Mesenchymal stem cell (in vitro differentiated cells and primary cell): ENCODE results near the gene KDM5C.

Source experiments
- DNase-seq: peaks from one replicate; pipeline ENCODE4 v3.0.0-alpha.2; 2013
- H2AFZ ChIP-seq: one replicate; pipeline ENCODE4 v1.6.1; 2013; ENCODE audit warnings: low read depth, mild to moderate bottlenecking, control low read depth, inconsistent platforms, low read length, moderate library complexity
- H2AK5ac ChIP-seq: 2 replicates; pipeline ENCODE4 v1.6.1; 2013; ENCODE audit warnings: low read length, moderate library complexity, mild to moderate bottlenecking, inconsistent platforms; ENCODE audit not compliant: severe bottlenecking
- H2BK120ac ChIP-seq: one replicate; pipeline ENCODE4 v1.6.1; 2013; ENCODE audit warnings: low read depth, mild to moderate bottlenecking, inconsistent platforms, low read length, moderate library complexity
- H2BK12ac ChIP-seq, 2 experiments: one replicate each; pipeline ENCODE4 v1.6.1; 2013; ENCODE audit warnings: inconsistent platforms in 2 of 2, low read length in 2 of 2, mild to moderate bottlenecking in 2 of 2, moderate library complexity in 2 of 2, control low read depth in 1 of 2
- H2BK15ac ChIP-seq: one replicate; pipeline ENCODE4 v1.6.1; 2013; ENCODE audit warnings: mild to moderate bottlenecking, low read depth, inconsistent platforms; ENCODE audit not compliant: poor library complexity, severe bottlenecking
- H2BK5ac ChIP-seq: 2 replicates; pipeline ENCODE4 v1.6.1; 2013; ENCODE audit warnings: low read depth, mild to moderate bottlenecking, low read length, control low read depth, inconsistent platforms; ENCODE audit not compliant: poor library complexity, severe bottlenecking
- H3K14ac ChIP-seq, 2 experiments: one replicate each; pipeline ENCODE4 v1.6.1; 2013; ENCODE audit warnings: inconsistent platforms in 2 of 2, low read length in 2 of 2, control low read depth in 1 of 2, mild to moderate bottlenecking in 1 of 2, moderate library complexity in 1 of 2
- H3K18ac ChIP-seq, 2 experiments: one replicate each; pipeline ENCODE4 v1.6.1; 2013; ENCODE audit warnings: inconsistent platforms in 2 of 2, low read length in 2 of 2, control low read depth in 1 of 2, low read depth in 1 of 2, mild to moderate bottlenecking in 1 of 2
- H3K23ac ChIP-seq, 2 experiments: one replicate each; pipeline ENCODE4 v1.6.1; 2013; ENCODE audit warnings: inconsistent platforms in 2 of 2, low read length in 2 of 2, mild to moderate bottlenecking in 2 of 2, moderate library complexity in 2 of 2, control low read depth in 1 of 2
- H3K27ac ChIP-seq: 2 replicates; pipeline ENCODE4 v1.5.1; 2013; ENCODE audit warnings: mild to moderate bottlenecking, moderate library complexity, low read length, control low read depth, inconsistent platforms; ENCODE audit not compliant: poor library complexity, severe bottlenecking
- H3K27me3 ChIP-seq, 2 experiments: 2 replicates each; pipeline versions ENCODE4 v1.6.1 to v1.7.0; 2013; ENCODE audit warnings: low read length in 2 of 2, mild to moderate bottlenecking in 2 of 2, moderate library complexity in 2 of 2, control low read depth in 1 of 2, inconsistent platforms in 1 of 2; ENCODE audit not compliant: control insufficient read depth in 1 of 2, insufficient read depth in 1 of 2
- H3K36me3 ChIP-seq, 2 experiments: 2 replicates each; pipeline versions ENCODE4 v1.6.1 to v1.7.0; 2013; ENCODE audit warnings: low read length in 2 of 2, control low read depth in 1 of 2, inconsistent platforms in 1 of 2, low read depth in 1 of 2, mild to moderate bottlenecking in 1 of 2; ENCODE audit not compliant: insufficient read depth in 2 of 2, control insufficient read depth in 1 of 2
- H3K4ac ChIP-seq, 2 experiments: one replicate each; pipeline ENCODE4 v1.6.1; 2013; ENCODE audit warnings: inconsistent platforms in 2 of 2, low read length in 2 of 2, mild to moderate bottlenecking in 2 of 2, moderate library complexity in 2 of 2, control low read depth in 1 of 2, low read depth in 1 of 2
- H3K4me1 ChIP-seq: 2 replicates; pipeline ENCODE4 v1.6.1; 2013; ENCODE audit warnings: low read depth, low read length, control low read depth; ENCODE audit not compliant: control insufficient read depth, insufficient read depth
- H3K4me2 ChIP-seq: 2 replicates; pipeline ENCODE4 v1.6.1; 2013; ENCODE audit warnings: low read length, mild to moderate bottlenecking, inconsistent platforms; ENCODE audit not compliant: poor library complexity, severe bottlenecking
- H3K4me3 ChIP-seq, 2 experiments: 2 replicates each; pipeline versions ENCODE4 v1.5.1 to v1.7.0; 2013; ENCODE audit warnings: low read length in 2 of 2, mild to moderate bottlenecking in 2 of 2, control low read depth in 1 of 2, low read depth in 1 of 2; ENCODE audit not compliant: insufficient read depth in 1 of 2
- H3K79me1 ChIP-seq: replicated peaks from 2 replicates; pipeline ENCODE4 v1.6.1; 2013; ENCODE audit warnings: mild to moderate bottlenecking, control low read depth, low read length, inconsistent platforms; ENCODE audit not compliant: poor library complexity, severe bottlenecking
- H3K9ac ChIP-seq: 2 replicates; pipeline ENCODE4 v1.7.0; 2013; ENCODE audit warnings: mild to moderate bottlenecking, low read length, moderate library complexity
- H3K9me3 ChIP-seq: 2 replicates; pipeline ENCODE4 v1.7.0; 2013; ENCODE audit warnings: mild to moderate bottlenecking, low read length; ENCODE audit not compliant: control insufficient read depth
- H4K8ac ChIP-seq: one replicate; pipeline ENCODE4 v1.6.1; 2013; ENCODE audit warnings: inconsistent platforms, mild to moderate bottlenecking, low read length, moderate library complexity
- H4K91ac ChIP-seq: one replicate; pipeline ENCODE4 v1.6.1; 2013; ENCODE audit warnings: mild to moderate bottlenecking, low read length, inconsistent platforms
- WGBS: methylation state at CpG from one replicate; pipeline ENCODE4 v1.1.7; 2013; ENCODE audit warnings: mixed read lengths; 5-methylcytosine and 5-hydroxymethylcytosine counted together

KDM5C gene

GRCh38 chrX:53257166-53257565 is 32.2 kb upstream of the KDM5C start:
- Histone ChIP-seq H3K4me1 (peaks cover 16% of the 10 kb centered on the region), H4K91ac (no peak overlapping the region), H3K14ac (peak overlapping the region in 1 of 2 experiments; percentile 7), H3K23ac (no peak overlapping the region), H3K9ac (no peak overlapping the region), H3K27me3 (peaks cover 0 to 79% of the 10 kb centered on the region in 2 experiments), H2BK120ac (no peak overlapping the region), H2BK12ac (no peak overlapping the region), H3K27ac (no peak overlapping the region), H3K4me2 (no peak overlapping the region), H2AK5ac (no peak overlapping the region), H4K8ac (no peak overlapping the region), H3K36me3 (peaks cover 5 to 16% of the 10 kb centered on the region in 2 experiments), H3K18ac (no peak overlapping the region), H2AFZ (no peak overlapping the region), H3K79me1 (peaks cover 4% of the 10 kb centered on the region), H3K9me3 (no peaks in the 10 kb centered on the region), H3K4ac (no peak overlapping the region), H2BK15ac (no peak overlapping the region), H3K4me3 (no peak overlapping the region), H2BK5ac (no peak overlapping the region)
- DNase-seq = no peak
- 84% methylated on average over 13 of the region's 13 CpGs for WGBS

- H3K14ac ChIP-seq = peak overlapping the region in 1 of 2 experiments; percentile 36
- H3K36me3 ChIP-seq = peaks cover 5 to 16% of the 10 kb centered on the region in 2 experiments
- no peak overlapping the region for H3K4me2 ChIP-seq
- DNase-seq = no peak
- peak overlapping the region; percentile 77 for H4K8ac ChIP-seq
- H2BK15ac ChIP-seq = no peak overlapping the region
- no peaks in the 10 kb centered on the region for H3K9me3 ChIP-seq
- H2BK5ac ChIP-seq = no peak overlapping the region
- no peak overlapping the region for H2AFZ ChIP-seq
- no peak overlapping the region for H3K4ac ChIP-seq
- no peak overlapping the region for H2BK120ac ChIP-seq
- peaks cover 4% of the 10 kb centered on the region for H3K79me1 ChIP-seq
- no peak overlapping the region for H3K4me3 ChIP-seq
- no peak overlapping the region for H2BK12ac ChIP-seq
- H3K27ac ChIP-seq = no peak overlapping the region
- no peak overlapping the region for H4K91ac ChIP-seq
- no peak overlapping the region for H3K23ac ChIP-seq
- H3K4me1 ChIP-seq = peaks cover 14% of the 10 kb centered on the region
- peaks cover 0 to 74% of the 10 kb centered on the region in 2 experiments for H3K27me3 ChIP-seq
- peak overlapping the region in 1 of 2 experiments; percentile 21 for H3K18ac ChIP-seq
- no peak overlapping the region for H3K9ac ChIP-seq
- no peak overlapping the region for H2AK5ac ChIP-seq
- 56% methylated on average over 13 of the region's 17 CpGs for WGBS
Observed at GRCh38 chrX:53256446-53257041, 31.5 kb upstream of the KDM5C start.

GRCh38 chrX:53255738-53256191 is 30.8 kb upstream of the KDM5C start:
- Histone ChIP-seq H3K4me3 (no peak overlapping the region), H4K91ac (no peak overlapping the region), H3K36me3 (peaks cover 8 to 16% of the 10 kb centered on the region in 2 experiments), H2BK120ac (no peak overlapping the region), H3K23ac (no peak overlapping the region), H3K27ac (no peak overlapping the region), H3K27me3 (peaks cover 0 to 72% of the 10 kb centered on the region in 2 experiments), H2BK5ac (no peak overlapping the region), H4K8ac (no peak overlapping the region), H3K14ac (no peak overlapping the region), H2BK15ac (no peak overlapping the region), H2BK12ac (no peak overlapping the region), H2AK5ac (no peak overlapping the region), H3K18ac (no peak overlapping the region), H2AFZ (no peak overlapping the region), H3K79me1 (peaks cover 4% of the 10 kb centered on the region), H3K4me2 (no peak overlapping the region), H3K4ac (no peak overlapping the region), H3K9ac (no peak overlapping the region), H3K9me3 (no peaks in the 10 kb centered on the region), H3K4me1 (peaks cover 13% of the 10 kb centered on the region)
- DNase-seq = no peak
- WGBS = 86% methylated on average over 5 of the region's 9 CpGs

- Histone ChIP-seq H3K4me3 (no peak overlapping the region), H3K9me3 (no peaks in the 10 kb centered on the region), H3K79me1 (peaks cover 4% of the 10 kb centered on the region), H2BK12ac (no peak overlapping the region), H3K9ac (no peak overlapping the region), H4K91ac (no peak overlapping the region), H2AFZ (no peak overlapping the region), H2AK5ac (no peak overlapping the region), H3K4me1 (peaks cover 13% of the 10 kb centered on the region), H3K14ac (no peak overlapping the region), H3K4me2 (no peak overlapping the region), H3K23ac (no peak overlapping the region), H3K36me3 (peaks cover 17 to 19% of the 10 kb centered on the region in 2 experiments), H3K27me3 (peaks cover 0 to 64% of the 10 kb centered on the region in 2 experiments), H3K18ac (no peak overlapping the region), H2BK120ac (no peak overlapping the region), H3K4ac (no peak overlapping the region), H4K8ac (no peak overlapping the region), H2BK5ac (no peak overlapping the region), H2BK15ac (no peak overlapping the region), H3K27ac (no peak overlapping the region)
- WGBS = 94% methylated on average over 20 of the region's 22 CpGs
- no peak for DNase-seq
Observed at GRCh38 chrX:53254570-53255461, 29.8 kb upstream of the KDM5C start.
